HG03280 (cell line): ENCODE results near the gene TBX3.
"Not testable (repeated sequence)": the region's sequence is repeated elsewhere in the genome, so short reads cannot be mapped to it uniquely, and the experiment has no call there.

Source experiments
- ATAC-seq: cut with Tn5 transposase; IDR thresholded peaks from one replicate; pipeline ENCODE4 v1.9.1; 2021; ENCODE audit warnings: mild to moderate bottlenecking, moderate library complexity; ENCODE audit not compliant: unreplicated experiment

Gene TBX3

GRCh38 chr12:114684098-114684869 is at the start of gene TBX3:
Gene TBX3 (minus strand): TSS chr12:114684175. CDS start chr12:114683200, 975 bp downstream.
- ATAC-seq = no peak

GRCh38 chr12:114732426-114733030 is 48.6 kb upstream of the TBX3 start:
- no peak for ATAC-seq

- ATAC-seq = no peak
Observed at GRCh38 chr12:114729731-114730130, 45.8 kb upstream of the TBX3 start.

- ATAC-seq = no peak
Observed at GRCh38 chr12:114726092-114726710, 42.2 kb upstream of the TBX3 start.

GRCh38 chr12:114722176-114722575 is 38.2 kb upstream of the TBX3 start:
- not testable (repeated sequence) for ATAC-seq

GRCh38 chr12:114721266-114721665 is 37.3 kb upstream of the TBX3 start:
- no peak for ATAC-seq

GRCh38 chr12:114713466-114714215 is 29.7 kb upstream of the TBX3 start:
- ATAC-seq = no peak

GRCh38 chr12:114711689-114712152 is 27.7 kb upstream of the TBX3 start:
- no peak for ATAC-seq

- ATAC-seq = no peak
Observed at GRCh38 chr12:114710151-114710550, 26.2 kb upstream of the TBX3 start.

GRCh38 chr12:114709112-114709511 is 25.1 kb upstream of the TBX3 start:
- ATAC-seq = no peak

GRCh38 chr12:114708598-114708997 is 24.6 kb upstream of the TBX3 start:
- ATAC-seq = not testable (repeated sequence)

- no peak for ATAC-seq
Observed at GRCh38 chr12:114704096-114704495, 20.1 kb upstream of the TBX3 start.

- ATAC-seq = no peak
Observed at GRCh38 chr12:114703060-114703493, 19.1 kb upstream of the TBX3 start.

- ATAC-seq = no peak
Observed at GRCh38 chr12:114702462-114702861, 18.5 kb upstream of the TBX3 start.

GRCh38 chr12:114701553-114701952 is 17.6 kb upstream of the TBX3 start:
- ATAC-seq = no peak

- no peak for ATAC-seq
Observed at GRCh38 chr12:114701104-114701414, 17.1 kb upstream of the TBX3 start.

- ATAC-seq = no peak
Observed at GRCh38 chr12:114700392-114701103, 16.6 kb upstream of the TBX3 start.

GRCh38 chr12:114698566-114699163 is 14.7 kb upstream of the TBX3 start:
- ATAC-seq = no peak

GRCh38 chr12:114697741-114698565 is 14.0 kb upstream of the TBX3 start:
- no peak for ATAC-seq
